Measurements from ENCODE around the gene PTGIS. TPM values are rescaled to one million over a fixed set of nuclear protein-coding genes. Genes with fewer than 3 reads are reported as not detected.
A peak's percentile ranks its signal among the peaks of the same experiment; 100 is the strongest.

The PTGIS gene
- total RNA-seq, 1 experiment from 2014 or later, result 20.0 TPM

GRCh38 chr20:49519777-49520359 lies 48.1 kb downstream of the PTGIS start:
- Histone ChIP-seq H4K91ac (ENCODE audit: insufficient read length, low read depth, low read length) (no peak overlapping the region), H2AFZ (ENCODE audit: low read length) (no peak overlapping the region), H3K79me2 (ENCODE audit: insufficient read depth, low read length) (no peaks in the 10 kb centered on the region), H4K8ac (replicated peaks; ENCODE audit: insufficient read length, low read depth, low read length) (no peak overlapping the region), H3K14ac (ENCODE audit: insufficient read depth, low read length) (no peak overlapping the region), H4K20me1 (ENCODE audit: control insufficient read depth, insufficient read depth, insufficient read length) (no peaks in the 10 kb centered on the region), H3K27ac (ENCODE audit: insufficient read length, low read depth, low read length) (no peak overlapping the region), H3T11ph (ENCODE audit: low read length) (no peak overlapping the region), H3K18ac (ENCODE audit: insufficient read length, low read depth, low read length) (no peak overlapping the region), H3K4me2 (ENCODE audit: insufficient read depth, insufficient read length, low read length) (no peak overlapping the region), H3K56ac (ENCODE audit: insufficient read length, low read depth, low read length) (no peak overlapping the region), H2AK5ac (ENCODE audit: insufficient read length, low read length) (no peak overlapping the region), H3K9ac (ENCODE audit: extremely low read depth, insufficient read length, low read length) (no peak overlapping the region), H3K27me3 (ENCODE audit: insufficient read depth, low read length) (no peaks in the 10 kb centered on the region), H2BK12ac (ENCODE audit: insufficient read length, low read depth, low read length) (no peak overlapping the region), H3K4ac (ENCODE audit: low read depth, low read length) (no peak overlapping the region), H3K4me1 (ENCODE audit: insufficient read depth, low read length) (no peaks in the 10 kb centered on the region), H2BK5ac (ENCODE audit: insufficient read length, low read length) (no peak overlapping the region), H2BK120ac (ENCODE audit: low read depth, low read length, poor library complexity, severe bottlenecking) (no peak overlapping the region), H2BK15ac (ENCODE audit: low read depth, low read length) (no peak overlapping the region), H3K9me3 (ENCODE audit: control insufficient read depth, low read depth, low read length) (peaks cover 2% of the 10 kb centered on the region), H2BK20ac (ENCODE audit: low read depth, low read length, poor library complexity, severe bottlenecking) (no peak overlapping the region), H3K79me1 (ENCODE audit: insufficient read depth, low read depth, low read length, poor library complexity, severe bottlenecking) (no peaks in the 10 kb centered on the region), H3K23ac (ENCODE audit: insufficient read length, low read depth, low read length) (no peak overlapping the region), H4K5ac (ENCODE audit: insufficient read length, low read depth, low read length) (no peak overlapping the region), H3K23me2 (ENCODE audit: insufficient read length, low read depth, low read length, poor library complexity, severe bottlenecking) (no peaks in the 10 kb centered on the region)
- peaks cover 6 to 10% of the 10 kb centered on the region in 2 experiments for H3K4me1 Mint-ChIP-seq
- H3K4me3 Mint-ChIP-seq, result no peak overlapping the region
- no peak for DNase-seq
- peak overlapping the region in 2 of 3 experiments; percentile 5 to 33; a peak in 3 of 7 replicates for H3K27ac Mint-ChIP-seq
- no peaks in the 10 kb centered on the region for H3K27me3 Mint-ChIP-seq (ENCODE audit: low read depth)
- peaks cover 14 to 22% (median 21%) of the 10 kb centered on the region in 3 experiments for H3K36me3 Mint-ChIP-seq (ENCODE audit: insufficient read depth in 1 of 3, low read depth in 3 of 3)
- peak; percentile 39 for TF ChIP-seq CTCF (conservative IDR thresholded peaks at IDR 0.05)
- WGBS (ENCODE audit: extremely low coverage, insufficient read length, low lambda C conversion rate), result no CpG with 5 or more reads among the region's 5 CpGs
- peaks cover 0 to 4% of the 10 kb centered on the region in 2 experiments; a peak in 2 of 5 replicates for H3K9me3 Mint-ChIP-seq

All from H9 (cell line).